HepG2 (cell line): Measurements from ENCODE around the gene TRIM4. TPM values are rescaled to one million over a fixed set of nuclear protein-coding genes. Genes with fewer than 3 reads are reported as not detected.

Experiments
- ATAC-seq: fragments of 200-7000 bp; cut with Tn5 transposase; 3 replicates; pipeline ENCODE4 v1.9.1; 2020; ENCODE audit warnings: mild to moderate bottlenecking, moderate library complexity
- BruUV-seq: library from RNA; stranded (reverse); fragments of 400-500 nt; replicated peaks from 2 replicates; lab custom pipeline; 2021; lab: Mats Ljungman, UMichigan
- CTCF ChIA-PET: fragments of 300-600 bp; formaldehyde crosslinking; extraction: SDS; loops from one replicate; lab custom pipeline; 2021; ENCODE audit warnings: low total read pairs, inconsistent platforms, low intra/inter-chr PET ratio; lab: Yijun Ruan, JAX
- POLR2A ChIA-PET: fragments of 350-600 bp; sonication (Branson Sonifier 250); formaldehyde crosslinking; loops from one replicate; lab custom pipeline; 2020; ENCODE audit warnings: antibody characterized with exemption, inconsistent platforms; lab: Yijun Ruan, JAX
- DNase-seq: peaks from one replicate; pipeline ENCODE4 v3.0.0-alpha.2; 2015; ENCODE audit warnings: low spot score
- FAIRE-seq: peaks from 3 replicates; lab custom pipeline; 2011; peaks lifted over from hg19 to GRCh38; lab: Jason Lieb, UNC
- H2AFZ ChIP-seq: one replicate; pipeline ENCODE4 v1.6.1; 2011; ENCODE audit warnings: low read length, inconsistent platforms
- H3K27ac ChIP-seq: fragments of 300-600 bp; 3 replicates; pipeline ENCODE4 v1.8.0; 2011; ENCODE audit warnings: mixed run types, mild to moderate bottlenecking, mixed read lengths, low read length, inconsistent platforms; ENCODE audit not compliant: insufficient read depth; ENCODE audit errors: extremely low read length
- H3K27me3 ChIP-seq, 2 experiments: fragments of 200-600 bp in 1 of 2; 2 replicates in 1 of 2; 3 replicates in 1 of 2; pipeline versions ENCODE4 v1.6.0 to v1.8.0; 2011; ENCODE audit warnings: low read length in 2 of 2, mild to moderate bottlenecking in 2 of 2, moderate library complexity in 2 of 2, inconsistent platforms in 1 of 2; ENCODE audit not compliant: insufficient read depth in 2 of 2, control insufficient read depth in 1 of 2
- H3K36me3 ChIP-seq, 2 experiments: fragments of 200-600 bp in 1 of 2; replicated peaks in 1 of 2; 2 replicates in 1 of 2; 3 replicates in 1 of 2; pipeline versions ENCODE4 v1.5.1 to v1.8.0; 2011; ENCODE audit warnings: low read length in 2 of 2, inconsistent platforms in 1 of 2; ENCODE audit not compliant: insufficient read depth in 2 of 2, control insufficient read depth in 1 of 2
- H3K4me1 ChIP-seq: 2 replicates; pipeline ENCODE4 v1.5.1; 2012; ENCODE audit warnings: low read length, inconsistent platforms; ENCODE audit not compliant: insufficient read depth
- H3K4me2 ChIP-seq: 2 replicates; pipeline ENCODE4 v1.6.0; 2011; ENCODE audit warnings: low read depth, low read length, inconsistent platforms
- H3K4me3 ChIP-seq, 3 experiments: fragments of 200-600 bp in 1 of 3; sonication (generic), shearing (Covaris generic) in 1 of 3; replicated peaks in 1 of 3; 2 replicates each; pipeline ENCODE4 v1.5.1; 2011 to 2016; ENCODE audit warnings: low read length in 3 of 3, inconsistent platforms in 2 of 3, low read depth in 2 of 3, mild to moderate bottlenecking in 2 of 3, control low read depth in 1 of 3, mixed read lengths in 1 of 3; ENCODE audit not compliant: insufficient read depth in 1 of 3
- H3K79me2 ChIP-seq: one replicate; pipeline ENCODE4 v1.6.1; 2011; ENCODE audit warnings: low read length, inconsistent platforms; ENCODE audit not compliant: insufficient read depth
- H3K9ac ChIP-seq: 2 replicates; pipeline ENCODE4 v1.6.0; 2011; ENCODE audit warnings: mild to moderate bottlenecking, low read depth, low read length, inconsistent platforms; ENCODE audit not compliant: insufficient read depth
- H3K9me3 ChIP-seq: 2 replicates; pipeline ENCODE4 v1.5.1; 2012; ENCODE audit warnings: mild to moderate bottlenecking, low read length
- H4K20me1 ChIP-seq: 2 replicates; pipeline ENCODE4 v1.6.0; 2011; ENCODE audit warnings: inconsistent platforms, mild to moderate bottlenecking, low read length, moderate library complexity; ENCODE audit not compliant: insufficient read depth
- ARHGAP35 ChIP-seq: sonication (generic); formaldehyde crosslinking; IDR thresholded peaks from 2 replicates; pipeline ENCODE4 v1.9.0; 2022; ENCODE audit warnings: mild to moderate bottlenecking, inconsistent platforms, moderate library complexity, missing genetic modification reagents, borderline replicate concordance
- ATF4 ChIP-seq, 2 experiments: fragments of 450-650 bp in 1 of 2; sonication (generic) in 1 of 2; formaldehyde crosslinking; IDR thresholded peaks; 2 replicates each; pipeline versions ENCODE4 v1.5.0 to v1.8.0; 2020 to 2022; ENCODE audit warnings: mild to moderate bottlenecking in 1 of 2, missing genetic modification reagents in 1 of 2
- ELK4 ChIP-seq: sonication (generic); formaldehyde crosslinking; IDR thresholded peaks from 2 replicates; pipeline ENCODE4 v1.9.0; 2021; ENCODE audit warnings: missing genetic modification reagents, borderline replicate concordance
- KLF13 ChIP-seq: sonication (generic); formaldehyde crosslinking; IDR thresholded peaks from 2 replicates; pipeline ENCODE4 v1.4.0; 2020; ENCODE audit warnings: mild to moderate bottlenecking, missing genetic modification reagents
- RAD21 ChIP-seq: fragments of 450-650 bp; formaldehyde crosslinking; IDR thresholded peaks from 2 replicates; pipeline ENCODE4 v1.5.0; 2020; ENCODE audit warnings: mild to moderate bottlenecking
- SIX4 ChIP-seq: sonication (generic); formaldehyde crosslinking; IDR thresholded peaks from 2 replicates; pipeline ENCODE4 v1.4.0; 2020; ENCODE audit warnings: missing genetic modification reagents
- SRSF4 ChIP-seq: fragments of 200-400 bp; formaldehyde crosslinking; IDR thresholded peaks from one replicate; pipeline ENCODE4 v1.6.1; 2018; ENCODE audit warnings: mild to moderate bottlenecking, low read depth, low read length, moderate library complexity; ENCODE audit not compliant: poor library complexity, severe bottlenecking
- STAG1 ChIP-seq: sonication (generic); formaldehyde crosslinking; IDR thresholded peaks from 2 replicates; pipeline ENCODE4 v1.4.0; 2020; ENCODE audit warnings: missing genetic modification reagents
- TBL1XR1 ChIP-seq: fragments of 150-350 bp; IDR thresholded peaks from 2 replicates; pipeline ENCODE4 v1.6.1; 2014; ENCODE audit warnings: borderline replicate concordance, low read length; ENCODE audit not compliant: partially characterized antibody
- TRAFD1 ChIP-seq: sonication (generic); formaldehyde crosslinking; IDR thresholded peaks from 2 replicates; pipeline ENCODE4 v1.5.1; 2020; ENCODE audit warnings: missing genetic modification reagents, mild to moderate bottlenecking, borderline replicate concordance
- ZMYM3 ChIP-seq: sonication (generic); formaldehyde crosslinking; IDR thresholded peaks from 2 replicates; pipeline ENCODE4 v1.5.1; 2020; ENCODE audit warnings: mild to moderate bottlenecking, missing genetic modification reagents
- ZNF143 ChIP-seq: sonication (generic); formaldehyde crosslinking; IDR thresholded peaks from 2 replicates; pipeline ENCODE4 v1.4.0; 2020; ENCODE audit warnings: missing genetic modification reagents
- ZNF619 ChIP-seq: sonication (generic); formaldehyde crosslinking; IDR thresholded peaks from 2 replicates; pipeline ENCODE4 v1.4.0; 2020; ENCODE audit warnings: mild to moderate bottlenecking, missing genetic modification reagents
- WGBS: methylation state at CpG from one replicate; pipeline ENCODE4 v1.1.6; 2017; ENCODE audit warnings: low lambda C conversion rate; 5-methylcytosine and 5-hydroxymethylcytosine counted together
- in situ Hi-C: cut with HindIII; loops from 2 replicates; pipeline ENCODE4 v1.10.0; 2017; ENCODE audit warnings: low pct_unique_long_range_greater_than_20kb; ENCODE audit not compliant: extremely low pct_ligation_motif_present
- intact Hi-C: fragments of 100-400 bp; cut with micrococcal nuclease; formaldehyde crosslinking; loops from one replicate; pipeline ENCODE4 v1.10.0; 2022; ENCODE audit not compliant: unreplicated experiment
- polyA plus RNA-seq, 8 experiments: library from polyadenylated mRNA; depleted of rRNA in 3 of 8; stranded (reverse) in 7 of 8; unstranded in 1 of 8; fragments of >200 nt; fragmentation: Illumina TruSeq in 4 of 8; extraction: Trizol in 4 of 8; gene quantifications; 2 replicates each; pipeline versions ENCODE4 v1.2.1 to v1.2.3, GENCODE V29; 2011 to 2016; ENCODE audit warnings: low read depth in 4 of 8, missing spikeins in 1 of 8, mixed read lengths in 1 of 8; ENCODE audit not compliant: insufficient read depth in 1 of 8
- total RNA-seq, 5 experiments: library from RNA; depleted of rRNA; stranded (reverse); fragments of >200 nt; fragmentation: Illumina TruSeq; extraction: Trizol; gene quantifications; 2 replicates each; pipeline ENCODE4 v1.2.3, GENCODE V29; 2016; ENCODE audit warnings: low read depth in 1 of 5

TRIM4 gene
- total and polyA plus RNA-seq, 2 of the 13 experiments (the other 11 are each of a cell fraction or from before 2014, with no cell fraction given): 17.6 to 21.7 TPM

- TF ChIP-seq ELK4 (CRISPR knock-in tag) (no peak), RAD21 (CRISPR knock-in tag) (peak; percentile 67), ZNF143 (CRISPR knock-in tag) (peak; percentile 89), SIX4 (CRISPR knock-in tag) (no peak)
These were observed at the start of gene TRIM4 (continued) for GRCh38 chr7:99918959-99919813.

GRCh38 chr7:99958564-99959227 is 39.4 kb upstream of the TRIM4 start:
- H3K9me3 ChIP-seq: no peaks in the 10 kb centered on the region
- in situ Hi-C loops (no loop called here), intact Hi-C loops (no loop called here)
- ATAC-seq (no peak), DNase-seq (no peak), FAIRE-seq (no peak)
- H4K20me1 ChIP-seq: no peaks in the 10 kb centered on the region
- H3K36me3 ChIP-seq: no peaks in the 10 kb centered on the region
- no peak overlapping the region for H2AFZ ChIP-seq
- H3K4me2 ChIP-seq: no peak overlapping the region
- TF ChIP-seq STAG1 (CRISPR knock-in tag) (no peak), TBL1XR1 (no peak), KLF13 (CRISPR knock-in tag) (no peak), ZMYM3 (CRISPR knock-in tag) (no peak), ARHGAP35 (no peak), SRSF4 (no peak), ZNF619 (CRISPR knock-in tag) (no peak), ATF4 (CRISPR knock-in tag; IDR thresholded peaks at IDR 0.05) (no peak), TRAFD1 (CRISPR knock-in tag) (no peak)
- no peak overlapping the region for H3K4me3 ChIP-seq
- H3K79me2 ChIP-seq: no peaks in the 10 kb centered on the region
- 56% methylated on average over 9 of the region's 9 CpGs for WGBS
- ChIA-PET CTCF (no interaction called here), POLR2A (no interaction called here)
- H3K9ac ChIP-seq: no peak overlapping the region
- no TSS peak for BruUV-seq
- peaks cover 15% of the 10 kb centered on the region; the same call in 1 of the 2 replicates for H3K4me1 ChIP-seq
- no peak overlapping the region for H3K27ac ChIP-seq
- no peaks in the 10 kb centered on the region for H3K27me3 ChIP-seq
